Measurements from ENCODE around the gene ALG13. TPM values are rescaled to one million over a fixed set of nuclear protein-coding genes. Genes with fewer than 3 reads are reported as not detected.

Gene ALG13
- total RNA-seq, 2 donors from 2014 or later: 38.6 to 77.2 TPM

- H3K27ac Mint-ChIP-seq: no peak overlapping the region
- Histone ChIP-seq H3K27me3 (ENCODE audit: control insufficient read depth, insufficient read depth, low read length, poor library complexity, severe bottlenecking) (no peaks in the 10 kb centered on the region), H3K36me3 (ENCODE audit: control insufficient read depth, insufficient read depth, low read length) (peaks cover 8% of the 10 kb centered on the region), H3K27ac (ENCODE audit: low read depth, low read length) (no peak overlapping the region), H3K9me3 (ENCODE audit: control insufficient read depth, low read length) (no peaks in the 10 kb centered on the region), H3K4me1 (ENCODE audit: control insufficient read depth, insufficient read depth, low read length) (no peaks in the 10 kb centered on the region), H3K9ac (ENCODE audit: extremely low read depth, low read length, poor library complexity, severe bottlenecking) (no peak overlapping the region), H3K4me3 (ENCODE audit: low read length) (no peak overlapping the region)
- H3K4me3 Mint-ChIP-seq: no peak overlapping the region
- no peak for TF ChIP-seq CTCF (conservative IDR thresholded peaks at IDR 0.05)
- peaks cover 25% of the 10 kb centered on the region for H3K9me3 Mint-ChIP-seq
- H3K36me3 Mint-ChIP-seq (ENCODE audit: low read depth): peaks cover 50% of the 10 kb centered on the region
- WGBS, 2 experiments (ENCODE audit: insufficient coverage in 1 of 2, insufficient read length in 1 of 2): 80% methylated on average over 1 of the region's 2 CpGs; no CpG with 5 or more reads in 1 of the 2 experiments
- no peaks in the 10 kb centered on the region for H3K4me1 Mint-ChIP-seq
- H3K27me3 Mint-ChIP-seq (ENCODE audit: insufficient read depth): no peaks in the 10 kb centered on the region
- DNase-seq: no peak
Observed at GRCh38 chrX:111756486-111756885, 75.5 kb downstream of the ALG13 start.

GRCh38 chrX:111759686-111760085 is 78.7 kb downstream of the ALG13 start:
- WGBS, 2 experiments (ENCODE audit: insufficient coverage in 1 of 2, insufficient read length in 1 of 2): 92% methylated on average over 2 of the region's 2 CpGs; no CpG with 5 or more reads in 1 of the 2 experiments
- H3K9me3 ChIP-seq (ENCODE audit: control insufficient read depth, low read length): no peaks in the 10 kb centered on the region
- H3K4me3 ChIP-seq (ENCODE audit: low read length): no peak overlapping the region
- Mint-ChIP-seq H3K27ac (no peak overlapping the region), H3K27me3 (ENCODE audit: insufficient read depth) (no peaks in the 10 kb centered on the region), H3K4me1 (no peaks in the 10 kb centered on the region), H3K4me3 (no peak overlapping the region), H3K36me3 (ENCODE audit: low read depth) (peaks cover 26% of the 10 kb centered on the region), H3K9me3 (peaks cover 11% of the 10 kb centered on the region)
- H3K9ac ChIP-seq (ENCODE audit: extremely low read depth, low read length, poor library complexity, severe bottlenecking): no peak overlapping the region
- H3K27ac ChIP-seq (ENCODE audit: low read depth, low read length): no peak overlapping the region
- no peaks in the 10 kb centered on the region for H3K4me1 ChIP-seq (ENCODE audit: control insufficient read depth, insufficient read depth, low read length)
- no peaks in the 10 kb centered on the region for H3K27me3 ChIP-seq (ENCODE audit: control insufficient read depth, insufficient read depth, low read length, poor library complexity, severe bottlenecking)
- no peak for DNase-seq
- H3K36me3 ChIP-seq (ENCODE audit: control insufficient read depth, insufficient read depth, low read length): no peaks in the 10 kb centered on the region
- no peak for TF ChIP-seq CTCF (conservative IDR thresholded peaks at IDR 0.05)

DNA sequence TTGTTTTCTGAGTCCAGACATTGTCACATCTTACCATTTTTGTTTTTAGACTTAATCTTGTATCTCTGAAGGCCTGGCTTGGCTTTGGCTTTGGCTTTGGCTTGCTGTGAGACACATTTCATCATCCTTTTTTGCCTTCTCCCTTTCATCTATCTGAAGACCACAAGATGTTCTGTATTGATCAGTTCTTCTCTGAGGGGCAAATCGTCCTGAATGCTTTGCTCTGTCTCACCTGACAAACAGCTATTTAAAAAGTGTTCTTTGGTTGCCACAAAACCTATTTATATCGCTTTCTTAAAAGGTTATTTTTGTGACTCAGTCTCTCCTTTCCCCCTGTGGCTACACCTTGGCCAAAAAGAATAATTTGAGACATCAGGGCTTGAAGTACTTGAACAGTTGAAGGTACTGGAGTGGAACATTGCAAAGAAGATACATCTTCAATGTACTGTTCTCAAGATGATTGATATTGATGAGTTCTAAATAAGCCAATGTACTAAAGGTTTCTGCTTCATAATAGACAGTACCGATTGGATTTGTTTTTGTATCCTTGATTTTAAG is 80.7 kb downstream of the ALG13 start:
- 84 to 86% methylated on average over 1 to 3 of the region's 3 CpGs for WGBS, 2 experiments (ENCODE audit: insufficient coverage in 1 of 2, insufficient read length in 1 of 2)
- H3K4me3 Mint-ChIP-seq: no peak overlapping the region
- Histone ChIP-seq H3K9me3 (ENCODE audit: control insufficient read depth, low read length) (no peaks in the 10 kb centered on the region), H3K27ac (ENCODE audit: low read depth, low read length) (no peak overlapping the region), H3K4me1 (ENCODE audit: control insufficient read depth, insufficient read depth, low read length) (no peaks in the 10 kb centered on the region), H3K4me3 (ENCODE audit: low read length) (no peak overlapping the region), H3K36me3 (ENCODE audit: control insufficient read depth, insufficient read depth, low read length) (no peaks in the 10 kb centered on the region), H3K27me3 (ENCODE audit: control insufficient read depth, insufficient read depth, low read length, poor library complexity, severe bottlenecking) (no peaks in the 10 kb centered on the region), H3K9ac (ENCODE audit: extremely low read depth, low read length, poor library complexity, severe bottlenecking) (no peak overlapping the region)
- no peaks in the 10 kb centered on the region for H3K27me3 Mint-ChIP-seq (ENCODE audit: insufficient read depth)
- no peak overlapping the region for H3K27ac Mint-ChIP-seq
- H3K36me3 Mint-ChIP-seq (ENCODE audit: low read depth): peaks cover 25% of the 10 kb centered on the region
- DNase-seq: no peak
- no peak for TF ChIP-seq CTCF (conservative IDR thresholded peaks at IDR 0.05)
- no peaks in the 10 kb centered on the region for H3K9me3 Mint-ChIP-seq
- H3K4me1 Mint-ChIP-seq: peaks cover 5% of the 10 kb centered on the region

Data from endodermal cell (in vitro differentiated cells).